Panc1 (cell line): ENCODE measurements around the gene MYO7B. TPM values are rescaled to one million over a fixed set of nuclear protein-coding genes. Genes with fewer than 3 reads are reported as not detected.

ENCODE experiments used
- ATAC-seq: fragments of 200-7000 bp; cut with Tn5 transposase; 2 replicates; pipeline ENCODE4 v1.9.1; 2020; ENCODE audit warnings: mild to moderate bottlenecking, moderate library complexity
- BruUV-seq: library from RNA; stranded (reverse); fragments of 400-500 nt; replicated peaks from 2 replicates; lab custom pipeline; 2021; lab: Mats Ljungman, UMichigan
- CTCF ChIA-PET: fragments of 300-600 bp; sonication (Branson Sonifier 250); formaldehyde crosslinking; loops from one replicate; lab custom pipeline; 2022; ENCODE audit warnings: antibody characterized with exemption; lab: Charles Lee
- POLR2A ChIA-PET: fragments of 300-600 bp; sonication (Branson Sonifier 250); formaldehyde crosslinking; loops from one replicate; lab custom pipeline; 2022; ENCODE audit warnings: antibody characterized with exemption; lab: Charles Lee
- DNase-seq: peaks from one replicate; pipeline ENCODE4 v3.0.0-alpha.2; 2010; ENCODE audit warnings: low read depth, low spot score
- H3K27ac ChIP-seq: 2 replicates; pipeline ENCODE4 v1.5.1; 2011; ENCODE audit warnings: mild to moderate bottlenecking, low read length, inconsistent platforms
- H3K27me3 ChIP-seq: fragments of 200-500 bp; sonication (Bioruptor generic); 2 replicates; pipeline ENCODE4 v1.6.0; 2014; ENCODE audit warnings: low read length, inconsistent platforms; ENCODE audit not compliant: control insufficient read depth, insufficient read depth
- H3K36me3 ChIP-seq: fragments of 200-500 bp; sonication (Bioruptor generic); 2 replicates; pipeline ENCODE4 v1.5.1; 2014; ENCODE audit warnings: inconsistent platforms, mild to moderate bottlenecking, low read length, moderate library complexity; ENCODE audit not compliant: control insufficient read depth, insufficient read depth
- H3K4me1 ChIP-seq: 2 replicates; pipeline ENCODE4 v1.5.1; 2011; ENCODE audit warnings: inconsistent platforms, mild to moderate bottlenecking, low read length, moderate library complexity; ENCODE audit not compliant: control insufficient read depth, insufficient read depth
- H3K4me3 ChIP-seq, 2 experiments: 2 replicates each; pipeline ENCODE4 v1.5.1; 2011 to 2012; ENCODE audit warnings: low read depth in 2 of 2, low read length in 2 of 2, mild to moderate bottlenecking in 2 of 2, inconsistent platforms in 1 of 2, moderate library complexity in 1 of 2
- H3K9me3 ChIP-seq: fragments of 200-500 bp; sonication (Bioruptor generic); 2 replicates; pipeline ENCODE4 v1.5.1; 2014; ENCODE audit warnings: low read depth, mild to moderate bottlenecking, inconsistent platforms, low read length, moderate library complexity; ENCODE audit not compliant: control insufficient read depth, insufficient read depth
- CTCF ChIP-seq: fragments of 450-650 bp; IDR thresholded peaks from 2 replicates; pipeline ENCODE4 v1.5.1; 2017; ENCODE audit warnings: mild to moderate bottlenecking
- POLR2AphosphoS5 ChIP-seq: IDR thresholded peaks from 2 replicates; pipeline ENCODE4 v1.6.1; 2012; ENCODE audit warnings: mild to moderate bottlenecking, low read depth, low read length, moderate library complexity
- REST ChIP-seq, 2 experiments: IDR thresholded peaks; 2 replicates each; pipeline ENCODE4 v1.6.1; 2011 to 2012; ENCODE audit warnings: low read depth in 2 of 2, control low read depth in 1 of 2, low read length in 1 of 2, mild to moderate bottlenecking in 1 of 2, moderate library complexity in 1 of 2; ENCODE audit not compliant: insufficient read depth in 1 of 2
- SIN3A ChIP-seq: IDR thresholded peaks from 2 replicates; pipeline ENCODE4 v1.6.1; 2012; ENCODE audit warnings: low read depth, mild to moderate bottlenecking, low read length, moderate library complexity, borderline replicate concordance; ENCODE audit not compliant: insufficient read depth
- TCF7L2 ChIP-seq: IDR thresholded peaks from 2 replicates; pipeline ENCODE4 v1.6.1; 2011; ENCODE audit warnings: mild to moderate bottlenecking, low read depth, low read length, inconsistent platforms
- in situ Hi-C: cut with HindIII; loops from 2 replicates; pipeline ENCODE4 v1.10.0; 2016; ENCODE audit warnings: low sequenced_read_pairs, low pct_unique_long_range_greater_than_20kb
- intact Hi-C: fragments of 100-400 bp; cut with micrococcal nuclease; formaldehyde crosslinking; loops from one replicate; pipeline ENCODE4 v1.10.0; 2022; ENCODE audit not compliant: unreplicated experiment
- total RNA-seq: library from RNA; stranded (reverse); gene quantifications from one replicate; pipeline ENCODE4 v1.2.1, GENCODE V29; 2021; ENCODE audit not compliant: unreplicated experiment

The MYO7B gene
- total RNA-seq, 1 experiment from 2014 or later: 0.15 TPM

GRCh38 chr2:127633556-127634065 is 98.1 kb downstream of the MYO7B start:
- no peak overlapping the region for H3K4me3 ChIP-seq
- ChIA-PET CTCF (no interaction called here), POLR2A (no interaction called here)
- in situ Hi-C loops: no loop called here
- H3K9me3 ChIP-seq: no peaks in the 10 kb centered on the region
- peaks cover 10% of the 10 kb centered on the region for H3K4me1 ChIP-seq
- BruUV-seq: no TSS peak
- intact Hi-C loops: no loop called here
- H3K27ac ChIP-seq: no peak overlapping the region
- no peaks in the 10 kb centered on the region for H3K36me3 ChIP-seq
- H3K27me3 ChIP-seq: no peaks in the 10 kb centered on the region
- TF ChIP-seq POLR2AphosphoS5 (no peak), REST (IDR thresholded peaks at IDR 0.05; ENCODE audit: insufficient read depth in 1 of 2, low read depth in 2 of 2, low read length in 1 of 2) (no peak), CTCF (no peak), TCF7L2 (no peak)
- no peak for ATAC-seq
- DNase-seq: no peak

GRCh38 chr2:127634066-127634617 is 98.7 kb downstream of the MYO7B start:
- ATAC-seq: no peak
- intact Hi-C loops (no loop called here), in situ Hi-C loops (no loop called here)
- Histone ChIP-seq H3K27me3 (no peaks in the 10 kb centered on the region), H3K36me3 (no peaks in the 10 kb centered on the region), H3K9me3 (no peaks in the 10 kb centered on the region), H3K27ac (no peak overlapping the region), H3K4me3 (no peak overlapping the region), H3K4me1 (peaks cover 10% of the 10 kb centered on the region)
- TF ChIP-seq TCF7L2 (no peak), REST (IDR thresholded peaks at IDR 0.05; ENCODE audit: insufficient read depth in 1 of 2, low read depth in 2 of 2, low read length in 1 of 2) (no peak), POLR2AphosphoS5 (no peak), CTCF (no peak), SIN3A (no peak)
- ChIA-PET CTCF (no interaction called here), POLR2A (no interaction called here)
- no TSS peak for BruUV-seq
- no peak for DNase-seq
